ENCODE data around the gene PMM1. TPM values are rescaled to one million over a fixed set of nuclear protein-coding genes. Genes with fewer than 3 reads are reported as not detected.
"Not testable (repeated sequence)": the region's sequence is repeated elsewhere in the genome, so short reads cannot be mapped to it uniquely, and the experiment has no call there.

The PMM1 gene
- total RNA-seq, 1 experiment from 2014 or later, result 17.5 TPM

DNA sequence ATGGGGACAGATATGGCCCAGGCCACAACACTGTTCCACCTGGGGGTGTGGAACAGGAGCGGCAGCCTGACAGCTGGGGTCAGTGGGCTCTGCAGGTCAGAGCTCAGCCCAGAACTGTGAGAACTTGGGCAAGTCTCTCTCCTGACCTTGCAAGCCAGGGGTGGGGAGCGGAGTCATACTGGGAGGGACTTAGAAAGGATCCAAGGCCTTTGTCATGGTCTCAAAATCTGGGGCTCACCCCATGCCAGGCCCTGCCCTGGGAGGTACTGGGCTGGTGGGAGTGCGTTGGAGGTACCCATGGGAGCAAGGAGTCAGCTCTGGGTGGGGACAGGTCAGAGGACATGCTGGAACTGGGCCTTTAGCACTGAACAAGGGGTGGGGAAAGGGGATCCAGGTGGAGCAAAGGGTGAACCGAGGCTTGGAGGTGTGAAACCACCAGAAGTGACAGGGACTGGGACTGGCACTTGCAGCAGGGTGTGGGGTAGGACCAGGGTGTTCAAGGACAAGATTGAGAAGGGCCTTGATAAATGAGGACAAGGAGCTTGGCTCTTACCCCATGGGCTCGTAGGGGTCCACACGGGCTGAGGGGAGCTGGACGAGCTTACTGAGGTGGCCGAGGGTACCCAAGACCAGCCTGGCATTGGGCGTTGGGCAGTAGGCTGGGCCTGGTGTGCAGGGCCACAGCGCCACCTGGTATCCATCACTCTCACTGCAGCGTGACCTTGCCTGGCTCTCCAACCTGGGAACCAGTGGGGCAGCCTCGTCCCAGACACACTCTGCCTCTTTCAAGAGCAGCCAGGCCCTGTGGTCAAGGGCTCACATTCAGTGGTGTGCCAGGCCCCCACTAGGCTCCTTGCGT, 7.4 kb upstream of the PMM1 start:
- peak; percentile 49 for DNase-seq (ENCODE audit: low spot score)

DNA sequence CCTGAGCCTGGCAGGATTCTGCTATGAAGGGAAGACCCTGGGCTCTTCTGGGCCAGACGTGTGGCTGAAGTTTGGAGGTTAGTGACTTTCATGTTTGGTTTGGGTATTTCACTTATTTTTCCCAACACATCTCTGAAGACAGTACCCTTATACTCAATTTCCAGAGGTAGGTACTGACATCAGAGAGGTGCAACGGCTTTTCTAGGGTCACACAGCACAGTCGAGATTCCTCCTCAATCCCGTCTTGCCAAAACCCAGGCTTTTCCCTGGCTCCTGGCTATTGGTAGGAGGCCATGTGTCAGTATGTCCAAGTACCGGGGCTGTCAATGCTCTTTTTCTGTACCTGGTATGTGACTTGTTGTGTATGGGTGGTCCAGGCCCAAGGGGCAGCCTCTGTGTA, 6.1 kb upstream of the PMM1 start:
- no peak for DNase-seq (ENCODE audit: low spot score)

DNA sequence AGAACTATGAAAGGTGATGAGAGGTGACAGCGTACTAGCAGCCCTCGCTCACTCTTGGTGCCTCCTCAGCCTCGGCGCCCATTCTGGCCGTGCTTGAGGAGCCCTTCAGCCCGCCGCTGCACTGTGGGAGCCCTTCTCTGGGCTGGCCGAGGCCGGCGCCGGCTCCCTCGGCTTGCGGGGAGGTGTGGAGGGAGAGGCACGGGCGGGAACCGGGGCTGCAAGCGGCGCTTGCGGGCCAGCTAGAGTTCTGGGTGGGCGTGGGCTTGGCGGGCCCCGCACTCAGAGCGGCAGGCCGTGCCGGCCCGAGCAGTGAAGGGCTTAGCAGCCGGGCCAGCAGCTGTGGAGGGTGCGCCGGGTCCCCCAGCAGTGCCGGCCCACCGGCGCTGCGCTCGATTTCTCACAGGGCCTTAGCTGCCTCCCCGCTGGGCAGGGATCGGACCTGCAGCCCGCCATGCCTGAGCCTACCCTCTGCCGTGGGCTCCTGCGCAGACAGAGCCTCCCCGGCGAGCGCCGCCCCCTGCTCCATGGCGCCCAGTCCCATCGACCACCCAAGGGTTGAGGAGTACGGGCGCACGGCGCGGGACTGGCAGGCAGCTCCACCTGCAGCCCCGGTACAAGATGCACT, 3.8 kb upstream of the PMM1 start:
- DNase-seq (ENCODE audit: low spot score), result not testable (repeated sequence)

DNA sequence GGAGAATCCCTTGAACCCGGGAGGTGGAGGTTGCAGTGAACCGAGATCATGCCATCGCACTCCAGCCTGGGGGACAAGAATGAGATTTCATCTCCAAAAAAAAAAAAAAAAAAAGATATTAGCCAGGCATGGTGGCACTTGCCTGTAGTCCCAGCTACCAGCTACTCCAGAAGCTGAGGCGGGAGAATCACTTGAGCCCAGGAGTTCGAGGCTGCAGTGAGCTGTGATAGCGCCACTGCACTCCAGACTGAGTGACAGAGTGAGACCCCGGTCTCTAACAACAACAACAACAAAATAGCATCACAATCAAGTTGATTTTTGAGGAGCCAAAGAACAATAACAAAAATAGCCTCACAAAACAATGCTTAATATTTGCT, 2.3 kb downstream of the PMM1 start:
- DNase-seq (ENCODE audit: low spot score), result no peak

DNA sequence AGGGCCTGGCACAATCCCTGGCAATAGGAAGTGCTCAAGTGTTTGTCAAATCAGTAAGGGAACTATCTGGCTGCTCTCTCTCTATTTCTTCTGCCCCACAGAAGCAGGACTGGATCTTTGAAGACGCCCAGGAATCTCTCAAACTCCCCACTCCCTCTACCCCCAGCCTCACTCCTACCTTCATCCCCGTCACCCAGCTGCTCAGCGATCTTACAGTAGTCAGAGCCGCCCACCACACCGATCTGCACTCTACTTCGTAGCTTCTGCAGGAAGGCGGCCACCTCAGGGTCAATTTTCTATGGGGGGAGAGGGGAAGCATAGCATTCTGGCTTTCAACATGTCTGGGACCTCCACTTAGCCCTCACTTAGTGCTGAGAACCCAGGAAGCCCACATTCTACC, 3.7 kb downstream of the PMM1 start:
- no peak for DNase-seq (ENCODE audit: low spot score)

DNA sequence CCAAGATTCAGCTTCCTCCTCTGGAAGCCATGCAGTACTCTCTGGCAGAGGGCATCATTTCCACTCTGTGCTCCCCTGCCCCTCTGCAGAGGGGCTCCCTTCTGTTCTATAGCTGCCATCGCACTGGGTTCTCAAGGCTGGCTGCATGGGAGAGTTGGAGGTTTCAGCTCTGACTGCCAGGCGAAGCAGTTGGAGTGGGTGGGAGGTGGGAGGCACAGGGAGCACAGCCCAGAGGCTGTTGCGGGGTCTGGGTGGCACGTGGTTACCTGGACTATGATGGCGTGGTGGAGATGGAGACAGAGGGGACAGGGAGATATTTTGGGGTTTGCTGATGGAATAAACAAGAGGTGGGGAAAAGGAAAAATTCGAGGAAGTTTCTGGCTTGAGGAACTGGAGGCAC, 4.8 kb downstream of the PMM1 start:
- DNase-seq (ENCODE audit: low spot score), result no peak

DNA sequence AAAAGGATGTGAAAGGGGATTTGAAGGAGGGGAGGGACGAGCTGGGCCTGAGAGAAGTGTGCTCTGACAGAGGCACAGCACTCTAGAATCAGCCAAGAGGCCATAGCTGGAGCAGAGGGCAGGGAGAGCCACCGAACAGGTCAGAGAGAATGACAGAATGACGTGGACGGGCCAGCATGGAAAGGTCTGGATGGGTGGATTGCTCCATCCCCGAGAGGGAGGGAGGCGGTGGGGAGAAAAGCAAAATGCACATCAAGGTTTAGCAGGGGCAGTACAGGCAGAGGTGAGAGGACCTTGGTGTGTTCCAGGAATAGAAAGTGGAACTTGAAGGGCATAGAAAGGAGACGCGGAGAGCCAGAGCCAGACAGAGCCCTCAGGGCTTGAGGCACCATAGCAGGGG, 6.9 kb downstream of the PMM1 start:
- no peak for DNase-seq (ENCODE audit: low spot score)

DNA sequence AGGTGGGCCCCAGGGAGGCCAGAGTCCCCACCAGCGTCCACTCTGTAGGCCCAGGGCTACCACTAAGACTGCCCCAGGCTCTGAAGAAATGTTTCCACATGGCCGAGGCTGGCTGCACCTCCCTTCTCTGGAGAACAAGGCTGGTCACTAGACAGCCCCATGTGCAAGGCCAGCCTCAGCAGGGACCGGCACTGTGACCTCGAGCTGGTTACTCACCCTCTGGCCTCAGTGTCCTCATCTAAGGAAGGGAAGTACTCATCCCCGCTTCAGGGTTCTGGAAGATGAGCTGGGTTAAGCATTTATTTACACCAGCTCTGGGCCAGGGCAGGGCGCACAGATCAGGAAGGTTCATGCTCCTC, 9.7 kb downstream of the PMM1 start:
- DNase-seq (ENCODE audit: low spot score), result no peak

DNA sequence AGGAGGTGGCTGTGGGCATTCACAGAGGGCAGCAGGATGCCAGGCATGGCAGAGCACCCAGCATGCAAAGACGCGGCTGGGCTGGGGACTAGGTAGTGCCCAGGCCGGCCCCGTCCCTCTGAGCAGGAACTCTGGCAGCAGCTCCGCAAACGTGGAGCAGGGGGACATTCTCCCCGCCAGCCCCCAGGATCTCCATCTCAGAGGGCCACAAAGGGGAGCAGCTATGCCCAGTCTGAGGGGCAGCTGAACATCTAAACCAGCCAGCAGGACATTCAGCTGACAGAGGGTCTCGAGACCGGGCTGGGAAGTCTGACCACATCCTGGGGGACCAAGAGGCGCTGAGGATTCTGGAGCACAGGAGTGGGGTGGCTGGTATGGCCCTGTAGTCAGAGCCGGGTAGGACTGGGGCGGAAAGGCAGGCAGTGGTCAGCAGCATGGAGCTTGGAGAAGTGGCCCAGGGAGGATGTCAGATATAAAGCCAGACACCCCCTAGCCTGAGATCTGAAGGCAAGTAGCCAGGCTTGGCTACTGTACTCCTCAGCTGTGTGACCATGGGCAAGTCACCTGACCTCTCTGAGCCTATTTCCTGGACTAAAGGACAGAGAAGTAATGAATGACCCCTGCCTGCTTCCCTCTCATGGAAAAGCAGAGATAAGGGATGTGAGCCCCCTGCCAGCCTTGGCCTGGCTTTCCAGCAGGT, 10.2 kb downstream of the PMM1 start:
- no peak for DNase-seq (ENCODE audit: low spot score)

DNA sequence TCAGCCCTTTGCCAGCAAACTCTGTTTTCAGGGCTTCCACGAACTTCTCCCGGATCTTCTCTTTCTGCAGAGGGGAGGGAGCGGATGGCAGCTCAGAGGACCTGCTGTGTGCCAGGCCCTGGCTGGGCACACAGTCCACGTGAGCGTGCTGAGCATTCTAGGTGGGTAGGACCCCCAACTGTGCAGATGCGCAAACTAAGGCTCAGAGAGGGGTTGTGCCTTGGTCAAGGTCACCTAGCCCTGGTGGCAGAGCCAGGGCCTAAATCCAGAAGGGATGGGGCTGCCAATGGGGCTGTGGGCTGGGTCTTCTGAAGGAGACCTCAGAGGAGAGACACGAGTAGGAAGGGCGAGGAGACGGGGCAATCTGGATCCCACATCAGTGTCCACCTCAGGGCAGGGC, 10.8 kb downstream of the PMM1 start:
- no peak for DNase-seq (ENCODE audit: low spot score)

DNA sequence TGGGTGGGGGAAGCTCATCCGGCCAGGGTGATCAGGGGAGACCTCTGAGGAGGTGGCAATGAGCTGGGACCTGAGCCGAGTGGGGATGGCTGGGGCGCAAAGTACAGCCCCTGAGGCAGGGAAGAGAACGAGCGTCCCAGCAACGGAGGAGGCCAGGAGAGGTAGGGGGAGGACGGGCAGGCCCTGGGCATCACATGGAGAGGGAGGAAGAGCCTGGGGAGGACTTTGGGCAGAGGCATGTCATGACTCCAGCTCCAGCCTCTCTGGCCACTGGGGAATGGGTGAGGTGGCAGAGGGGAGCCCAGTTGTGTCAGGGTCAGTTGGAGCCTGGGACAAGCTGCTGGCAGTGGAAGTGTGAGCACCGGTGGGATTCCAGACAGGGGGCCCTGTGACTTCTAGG, 11.5 kb downstream of the PMM1 start:
- DNase-seq (ENCODE audit: low spot score), result no peak

DNA sequence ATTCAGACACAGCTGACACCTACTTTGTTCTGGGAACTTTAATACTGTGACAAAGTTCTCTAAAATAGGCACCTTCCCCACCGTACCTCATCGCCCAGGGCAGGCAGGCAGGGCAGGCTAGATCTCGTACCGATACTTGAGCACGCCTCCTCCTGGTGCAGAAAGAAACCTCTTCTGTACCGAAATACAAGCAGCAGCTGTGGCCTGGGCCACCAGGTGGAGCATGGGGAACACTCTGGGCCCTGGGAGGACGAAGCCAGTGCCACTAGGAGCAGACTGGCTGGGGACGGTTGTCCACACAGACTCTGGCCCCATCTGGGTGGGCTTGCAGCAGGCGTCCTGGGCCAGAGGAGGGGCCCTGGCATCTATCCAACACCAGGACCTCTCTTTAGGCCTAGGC, 12.8 kb downstream of the PMM1 start:
- DNase-seq (ENCODE audit: low spot score), result peak; percentile 49

DNA sequence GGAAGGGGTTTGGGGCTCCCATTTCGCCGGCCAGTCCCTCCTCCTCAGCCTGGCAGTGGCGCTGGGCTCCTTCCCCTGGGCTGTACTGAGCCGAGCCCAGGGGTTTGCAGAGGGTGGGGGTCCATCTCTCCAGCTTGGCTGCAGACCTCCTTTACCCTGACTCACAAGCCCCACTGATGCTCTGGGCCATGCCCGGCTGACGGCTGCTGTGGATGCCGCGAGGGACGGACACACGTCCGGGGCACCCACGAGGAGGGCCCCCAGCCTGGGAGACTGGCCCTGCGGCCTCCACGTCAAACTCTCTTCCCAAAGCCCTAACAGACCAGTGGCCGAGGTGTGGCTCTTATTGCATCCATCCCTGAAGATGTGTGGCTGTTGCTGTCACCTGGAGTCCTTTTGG, 14.1 kb downstream of the PMM1 start:
- no peak for DNase-seq (ENCODE audit: low spot score)

DNA sequence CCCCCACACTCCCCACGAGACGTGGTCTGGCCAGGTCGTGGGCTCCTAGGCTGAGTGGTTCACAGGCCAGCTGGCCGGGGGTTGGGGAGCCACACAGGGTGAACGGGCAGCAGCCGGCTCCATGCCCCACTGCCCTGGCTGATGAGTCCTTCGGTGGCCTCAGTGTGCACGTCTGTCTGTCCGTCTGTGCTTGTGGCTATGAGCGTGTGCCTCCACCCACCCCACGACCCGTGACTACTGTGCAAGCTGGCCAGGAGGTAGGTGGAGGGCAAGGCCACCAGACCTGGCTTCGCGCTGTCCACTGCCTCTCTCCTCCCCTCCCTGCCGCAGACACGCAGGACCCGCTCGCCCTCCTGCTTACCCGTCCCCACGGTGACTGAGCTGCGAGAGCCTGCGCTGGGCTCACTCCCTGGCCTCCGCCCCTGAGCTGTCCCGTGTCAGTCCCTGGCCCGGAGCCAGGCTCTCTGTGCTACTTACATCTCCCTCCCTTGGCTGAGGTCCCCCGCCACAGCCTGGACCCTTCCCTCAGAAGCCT, 14.7 kb downstream of the PMM1 start:
- no peak for DNase-seq (ENCODE audit: low spot score)

DNA sequence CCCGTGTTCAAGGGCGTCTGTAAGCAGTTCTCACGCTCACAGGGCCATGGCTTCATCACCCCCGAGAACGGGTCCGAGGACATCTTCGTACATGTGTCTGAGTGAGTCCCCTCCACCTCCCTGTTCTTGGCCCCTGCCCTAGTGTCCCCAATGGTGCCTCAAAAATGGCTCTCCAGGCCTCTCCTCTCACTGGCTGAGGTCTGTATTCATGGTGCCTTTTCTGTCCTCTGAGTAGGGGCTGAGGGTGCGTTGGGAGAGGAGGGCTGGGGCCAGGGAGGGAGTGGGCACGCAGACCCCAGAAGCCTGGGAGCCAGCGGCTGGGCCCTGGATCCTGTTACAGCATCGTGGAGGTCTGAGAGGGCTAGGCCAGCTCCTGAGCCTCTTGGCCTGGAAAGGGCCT, 16.0 kb downstream of the PMM1 start:
- no peak for DNase-seq (ENCODE audit: low spot score)

DNA sequence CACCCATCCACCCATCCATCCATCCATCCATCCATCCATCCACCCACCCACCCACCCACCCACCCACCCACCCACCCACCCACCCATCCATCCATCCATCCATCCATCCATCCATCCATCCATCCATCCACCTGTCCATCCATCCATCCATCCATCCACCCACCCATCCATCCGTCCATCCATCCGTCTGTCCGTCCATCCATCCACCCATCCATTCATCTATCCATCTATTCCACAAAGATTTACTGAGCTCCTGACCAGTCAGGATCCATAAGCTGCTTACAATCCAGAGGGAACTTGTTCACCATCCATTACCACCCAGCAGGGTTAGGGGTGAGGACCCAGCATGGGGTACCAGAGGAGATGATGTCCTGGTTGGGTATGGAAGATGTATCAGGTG, 17.3 kb downstream of the PMM1 start:
- not testable (repeated sequence) for DNase-seq (ENCODE audit: low spot score)

DNA sequence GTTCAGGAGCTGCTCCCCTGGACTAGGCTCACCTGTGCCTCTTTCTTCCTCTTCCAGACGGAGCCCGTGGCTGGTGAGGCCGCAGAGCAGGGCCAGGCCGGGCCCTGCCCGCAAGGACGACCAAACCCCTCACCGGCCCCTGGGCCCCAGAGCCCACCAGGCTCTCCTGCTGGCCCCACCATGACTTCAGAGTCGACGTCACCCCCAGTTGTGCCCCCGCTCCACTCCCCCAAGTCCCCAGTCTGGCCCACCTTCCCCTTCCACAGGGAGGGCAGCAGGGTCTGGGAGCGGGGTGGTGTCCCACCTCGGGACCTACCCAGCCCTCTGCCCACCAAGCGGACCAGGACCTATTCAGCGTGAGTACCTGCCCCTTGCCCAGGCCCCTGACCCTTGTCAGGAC, 17.9 kb downstream of the PMM1 start:
- no peak for DNase-seq (ENCODE audit: low spot score)

DNA sequence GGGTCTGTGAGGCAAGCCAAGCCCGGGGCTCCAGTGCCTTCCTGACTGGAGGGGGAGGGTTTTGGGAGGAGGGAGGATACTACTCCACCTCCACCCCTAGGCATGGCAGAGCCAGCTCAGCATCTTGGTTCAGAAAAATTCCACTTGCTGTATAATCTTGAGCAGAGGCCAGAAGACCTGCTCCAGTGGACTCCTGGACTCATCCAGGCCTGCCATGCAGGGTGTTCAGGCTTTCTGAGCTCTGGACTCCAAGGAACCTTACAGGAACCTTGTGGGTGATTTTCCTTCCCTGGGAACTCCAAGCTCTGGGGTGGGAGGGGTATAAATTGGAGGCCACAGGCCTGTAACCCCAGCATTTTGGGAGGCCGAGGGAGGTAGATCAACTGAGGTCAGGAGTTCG, 19.4 kb downstream of the PMM1 start:
- no peak for DNase-seq (ENCODE audit: low spot score)

DNA sequence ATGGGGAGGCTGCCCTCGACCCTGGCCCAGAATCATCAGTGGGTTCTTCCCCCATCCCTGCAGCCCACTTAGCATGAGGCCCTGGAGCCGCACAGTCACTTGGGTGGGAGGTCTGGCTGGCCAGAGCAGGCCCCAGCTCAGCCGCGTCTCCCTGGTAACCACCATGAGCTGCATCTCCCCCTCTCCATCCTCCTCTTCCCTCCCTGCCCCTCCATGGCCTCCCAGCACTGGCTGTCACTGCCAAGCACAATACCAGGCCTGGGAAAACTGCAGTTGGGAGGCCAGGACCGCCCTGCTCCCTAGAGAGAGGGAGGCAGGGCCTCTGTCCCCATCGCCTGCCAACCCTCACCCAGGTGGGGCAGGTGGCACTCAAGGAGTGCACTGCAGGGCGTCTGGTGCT, 20.8 kb downstream of the PMM1 start:
- no peak for DNase-seq (ENCODE audit: low spot score)

DNA sequence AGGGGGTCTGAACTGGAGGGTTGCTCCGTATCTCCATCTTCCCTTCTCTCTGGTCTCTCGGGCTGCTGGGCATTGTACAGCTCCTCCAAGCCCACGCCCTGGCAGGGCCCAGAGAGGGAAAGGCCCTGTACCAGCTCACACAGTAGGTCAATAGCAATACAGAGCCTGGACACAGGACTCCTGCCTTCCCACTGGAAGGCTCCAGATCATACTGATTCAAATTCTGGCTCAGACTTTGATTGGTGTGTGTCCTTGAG, 22.2 kb downstream of the PMM1 start:
- no peak for DNase-seq (ENCODE audit: low spot score)

DNA sequence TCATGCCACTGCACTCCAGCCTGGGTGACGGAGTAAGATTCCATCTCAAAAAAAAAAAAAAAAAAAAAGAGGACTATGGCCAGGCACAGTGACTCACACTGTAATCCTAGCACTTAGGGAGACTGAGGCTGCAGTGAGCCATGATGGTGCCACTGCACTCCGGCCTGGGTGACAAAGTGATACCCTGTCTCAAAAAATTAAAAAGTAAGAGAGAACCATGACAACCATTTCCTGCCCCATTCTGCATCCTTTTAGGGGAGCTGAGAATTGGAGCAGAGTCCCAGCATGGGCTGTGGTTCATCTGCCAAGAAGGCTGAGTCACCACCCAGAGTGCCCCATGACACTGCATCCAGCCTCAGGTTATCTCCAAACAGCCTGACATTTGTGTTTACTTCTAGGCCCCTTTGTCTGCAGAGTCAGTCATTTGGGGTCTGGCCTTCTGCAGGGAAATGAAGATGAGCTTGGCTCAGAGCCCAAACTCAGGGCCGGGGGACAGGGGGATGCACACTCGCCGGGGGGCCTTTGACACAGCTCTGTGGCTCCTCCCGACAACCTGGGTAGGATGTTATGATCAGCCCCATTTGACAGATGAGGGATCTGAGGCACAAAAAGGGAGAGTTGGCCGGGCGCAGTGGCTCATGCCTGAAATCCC, 24.1 kb downstream of the PMM1 start:
- DNase-seq (ENCODE audit: low spot score), result peak; percentile 87

DNA sequence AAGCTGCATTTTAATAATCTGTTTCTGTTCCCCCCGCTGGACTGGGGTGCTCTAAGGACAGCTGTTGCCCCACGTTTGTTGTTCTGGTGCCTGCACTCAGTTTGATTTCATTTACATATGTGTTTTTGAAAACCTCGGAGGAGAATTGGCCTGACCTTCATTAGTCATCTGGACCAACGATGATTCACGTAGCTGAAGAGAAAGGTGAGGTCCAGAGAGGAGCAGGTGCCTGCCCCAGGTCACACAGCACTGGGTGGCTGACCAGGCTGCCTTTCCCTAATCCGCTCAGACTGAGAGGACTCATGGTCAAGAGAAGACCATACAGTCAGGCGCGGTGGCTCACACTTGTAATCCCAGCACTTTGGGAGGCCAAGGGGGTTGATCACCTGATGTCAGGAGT, 25.1 kb downstream of the PMM1 start:
- no peak for DNase-seq (ENCODE audit: low spot score)

Measured in H4 (cell line).